Activated CD4-positive, alpha-beta T cell treated with anti-CD3 and anti-CD28 coated beads, Interleukin-2, amount 10 ng/mL, durations not matched to agents 7 days and 5 days (primary cell): ENCODE results near the gene KRTAP27-1. TPM values are rescaled to one million over a fixed set of nuclear protein-coding genes. Genes with fewer than 3 reads are reported as not detected.

Source experiments
- CTCF ChIA-PET: fragments of 350-600 bp; sonication (Branson Sonifier 250); formaldehyde crosslinking; loops from one replicate; lab custom pipeline; 2021; ENCODE audit warnings: antibody characterized with exemption; lab: Charles Lee
- POLR2A ChIA-PET: fragments of 350-600 bp; sonication (Branson Sonifier 250); formaldehyde crosslinking; loops from one replicate; lab custom pipeline; 2021; ENCODE audit warnings: antibody characterized with exemption; lab: Charles Lee
- DNase-seq: peaks from one replicate; pipeline ENCODE4 v3.0.0-alpha.2; 2020
- H3K27ac Mint-ChIP-seq: one replicate; pipeline ENCODE4 v1.8.0; 2021; ENCODE audit warnings: mild to moderate bottlenecking, moderate library complexity, mixed read lengths
- H3K27me3 Mint-ChIP-seq: one replicate; pipeline ENCODE4 v1.8.0; 2021; ENCODE audit warnings: mixed read lengths
- H3K36me3 Mint-ChIP-seq: one replicate; pipeline ENCODE4 v1.8.0; 2021; ENCODE audit warnings: low read depth, mixed read lengths
- H3K4me1 Mint-ChIP-seq: one replicate; pipeline ENCODE4 v1.8.0; 2021; ENCODE audit warnings: mixed read lengths
- H3K4me3 Mint-ChIP-seq: one replicate; pipeline ENCODE4 v1.8.0; 2021; ENCODE audit warnings: mild to moderate bottlenecking, moderate library complexity, mixed read lengths
- H3K9me3 Mint-ChIP-seq: one replicate; pipeline ENCODE4 v1.8.0; 2021; ENCODE audit warnings: mixed read lengths
- microRNA-seq: library from miRNA; unstranded; fragments of <30 nt; microRNA quantifications from one replicate; pipeline ENCODE4 v1.2.0, GENCODE V29; 2021; ENCODE audit warnings: borderline microRNAs expressed, borderline replicate concordance
- total RNA-seq, 2 experiments: library from RNA; stranded (reverse); gene quantifications; one replicate each; pipeline ENCODE4 v1.2.3, GENCODE V29; 2021

Gene KRTAP27-1
- total RNA-seq, 2 experiments from 2014 or later, result not detected

DNA sequence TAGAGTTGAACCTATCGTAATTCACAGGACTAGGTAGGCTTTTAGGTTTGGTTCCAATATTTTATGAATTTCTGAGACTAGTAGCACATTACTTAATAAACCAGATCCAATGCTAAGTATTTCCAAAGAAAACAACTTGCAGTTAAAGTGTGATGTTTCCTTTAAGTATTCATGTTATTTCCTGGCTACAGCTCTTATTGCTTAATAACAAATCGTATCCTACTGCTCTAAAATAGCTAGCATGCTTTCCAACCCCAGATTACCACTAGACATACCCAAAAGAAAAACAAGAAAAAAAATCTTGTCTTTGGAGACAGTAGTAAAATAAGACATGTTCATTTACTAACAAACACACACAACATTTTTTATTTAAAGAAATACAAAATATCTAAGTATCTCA is 898 bp downstream of the KRTAP27-1 start:
- H3K27ac Mint-ChIP-seq, result no peak overlapping the region
- no peak overlapping the region for H3K4me3 Mint-ChIP-seq
- no peak for DNase-seq
- H3K4me1 Mint-ChIP-seq, result no peaks in the 10 kb centered on the region
- ChIA-PET CTCF (no interaction called here), POLR2A (no interaction called here)
- no peaks in the 10 kb centered on the region for H3K27me3 Mint-ChIP-seq
- no peaks in the 10 kb centered on the region for H3K9me3 Mint-ChIP-seq
- H3K36me3 Mint-ChIP-seq, result no peaks in the 10 kb centered on the region

GRCh38 chr21:30333736-30334135 is 3.8 kb downstream of the KRTAP27-1 start:
- Mint-ChIP-seq H3K27me3 (no peaks in the 10 kb centered on the region), H3K36me3 (no peaks in the 10 kb centered on the region), H3K9me3 (no peaks in the 10 kb centered on the region), H3K27ac (no peak overlapping the region), H3K4me3 (no peak overlapping the region), H3K4me1 (no peaks in the 10 kb centered on the region)
- ChIA-PET POLR2A (no interaction called here), CTCF (interaction anchor here (0.6 kb wide), 1 partner anchor 1897 kb away, joined by 3 read pairs; no protein-coding TSS in a partner anchor)
- no peak for DNase-seq

- POLR2A ChIA-PET, result no interaction called here
- Mint-ChIP-seq H3K36me3 (no peaks in the 10 kb centered on the region), H3K4me1 (no peaks in the 10 kb centered on the region), H3K9me3 (no peaks in the 10 kb centered on the region), H3K27me3 (no peaks in the 10 kb centered on the region), H3K4me3 (no peak overlapping the region), H3K27ac (no peak overlapping the region)
- CTCF ChIA-PET, result interaction anchor here (0.6 kb wide), 1 partner anchor 174 kb away, joined by 3 read pairs; no protein-coding TSS in a partner anchor
- DNase-seq, result no peak
These were observed 4.8 kb downstream of the KRTAP27-1 start for GRCh38 chr21:30332681-30333080.

DNA sequence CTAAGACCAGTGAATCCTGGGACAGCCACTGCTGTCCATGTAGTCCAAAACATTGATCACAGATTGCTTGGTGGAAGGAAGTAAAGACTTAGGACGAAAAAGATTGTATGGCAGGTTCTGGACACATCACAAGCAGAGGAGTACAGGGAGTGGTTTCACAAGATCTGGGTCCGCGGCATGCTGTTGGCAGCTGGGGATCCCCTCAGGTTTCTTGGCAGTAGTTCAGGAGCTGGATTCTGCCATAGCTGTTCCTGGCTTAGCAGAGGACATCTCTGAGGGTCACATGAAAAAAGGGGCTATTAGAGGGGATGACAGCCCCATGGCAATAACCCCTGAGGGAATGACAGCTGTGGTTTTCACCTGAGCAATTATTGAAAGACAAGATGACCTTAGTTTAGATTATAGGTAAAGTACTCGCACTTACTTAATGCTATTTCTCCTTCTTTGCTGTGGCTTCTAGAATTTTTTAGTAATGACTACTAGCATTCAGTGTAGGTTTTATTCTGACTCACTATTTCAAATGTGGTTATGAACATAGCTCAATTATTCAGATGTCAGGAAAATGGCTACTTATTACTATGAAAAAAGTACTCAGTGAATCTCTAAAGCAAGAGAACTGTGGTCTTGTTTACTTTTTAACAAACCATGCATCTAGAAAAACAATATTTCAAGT is 8.2 kb downstream of the KRTAP27-1 start:
- Mint-ChIP-seq H3K9me3 (no peaks in the 10 kb centered on the region), H3K4me3 (no peak overlapping the region), H3K27ac (no peak overlapping the region), H3K27me3 (no peaks in the 10 kb centered on the region), H3K4me1 (no peaks in the 10 kb centered on the region), H3K36me3 (no peaks in the 10 kb centered on the region)
- DNase-seq, result no peak
- ChIA-PET POLR2A (interaction anchor here (0.6 kb wide), 1 partner anchor 12 kb away, joined by 4 read pairs; no protein-coding TSS in a partner anchor), CTCF (no interaction called here)

GRCh38 chr21:30326390-30326789 is 11.1 kb downstream of the KRTAP27-1 start:
- Mint-ChIP-seq H3K27me3 (no peaks in the 10 kb centered on the region), H3K4me3 (no peak overlapping the region), H3K36me3 (no peaks in the 10 kb centered on the region), H3K27ac (no peak overlapping the region), H3K4me1 (no peaks in the 10 kb centered on the region), H3K9me3 (no peaks in the 10 kb centered on the region)
- DNase-seq, result no peak
- ChIA-PET CTCF (no interaction called here), POLR2A (no interaction called here)

- H3K36me3 Mint-ChIP-seq, result no peaks in the 10 kb centered on the region
- H3K4me1 Mint-ChIP-seq, result no peaks in the 10 kb centered on the region
- ChIA-PET CTCF (no interaction called here), POLR2A (no interaction called here)
- H3K4me3 Mint-ChIP-seq, result no peak within 1 kb of the TSS
- no peaks in the 10 kb centered on the region for H3K27me3 Mint-ChIP-seq
- DNase-seq, result no peak
- no peak within 1 kb of the TSS for H3K27ac Mint-ChIP-seq
- no peaks in the 10 kb centered on the region for H3K9me3 Mint-ChIP-seq
These were observed 17.3 kb downstream of the KRTAP27-1 start, which contains the start of gene KRTAP26-1 for GRCh38 chr21:30320215-30320614. KRTAP26-1 (minus strand) TSS chr21:30320315; CDS start chr21:30320035, 280 bp downstream.

DNA sequence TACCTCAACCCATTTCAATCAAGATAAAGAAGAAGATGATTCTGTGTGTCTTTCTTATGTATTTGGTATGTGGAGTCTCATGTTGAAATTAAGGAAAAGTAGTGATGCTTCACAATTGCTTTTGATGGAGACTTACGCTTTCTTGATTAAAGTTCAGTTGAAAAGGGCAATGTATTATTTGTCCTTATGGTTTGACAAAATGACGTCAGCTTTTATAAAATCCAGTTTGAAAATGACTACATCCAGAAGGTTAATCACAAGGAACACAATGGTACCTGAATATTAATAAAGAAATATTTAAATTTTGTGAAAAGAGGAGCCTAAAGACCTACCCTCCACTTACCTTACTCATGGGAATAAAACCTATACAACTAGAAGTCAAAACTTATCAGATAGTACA is 21.8 kb downstream of the KRTAP27-1 start:
- H3K4me1 Mint-ChIP-seq, result no peaks in the 10 kb centered on the region
- POLR2A ChIA-PET, result no interaction called here
- CTCF ChIA-PET, result no interaction called here
- no peaks in the 10 kb centered on the region for H3K9me3 Mint-ChIP-seq
- H3K4me3 Mint-ChIP-seq, result no peak overlapping the region
- H3K27me3 Mint-ChIP-seq, result no peaks in the 10 kb centered on the region
- no peaks in the 10 kb centered on the region for H3K36me3 Mint-ChIP-seq
- no peak overlapping the region for H3K27ac Mint-ChIP-seq
- no peak for DNase-seq

GRCh38 chr21:30306884-30307283 is 30.6 kb downstream of the KRTAP27-1 start:
- Mint-ChIP-seq H3K27me3 (no peaks in the 10 kb centered on the region), H3K36me3 (no peaks in the 10 kb centered on the region), H3K27ac (no peak overlapping the region), H3K4me3 (no peak overlapping the region), H3K9me3 (no peaks in the 10 kb centered on the region), H3K4me1 (no peaks in the 10 kb centered on the region)
- no peak for DNase-seq
- ChIA-PET POLR2A (no interaction called here), CTCF (no interaction called here)

GRCh38 chr21:30305136-30305535 is 32.4 kb downstream of the KRTAP27-1 start:
- Mint-ChIP-seq H3K4me1 (no peaks in the 10 kb centered on the region), H3K9me3 (no peaks in the 10 kb centered on the region), H3K36me3 (no peaks in the 10 kb centered on the region), H3K27ac (no peak overlapping the region), H3K4me3 (no peak overlapping the region), H3K27me3 (no peaks in the 10 kb centered on the region)
- POLR2A ChIA-PET, result no interaction called here
- CTCF ChIA-PET, result no interaction called here
- DNase-seq, result no peak

- ChIA-PET POLR2A (no interaction called here), CTCF (no interaction called here)
- Mint-ChIP-seq H3K27ac (no peak within 1 kb of the TSS), H3K4me1 (no peaks in the 10 kb centered on the region), H3K36me3 (no peaks in the 10 kb centered on the region), H3K27me3 (no peaks in the 10 kb centered on the region), H3K9me3 (no peaks in the 10 kb centered on the region), H3K4me3 (no peak within 1 kb of the TSS)
- DNase-seq, result no peak
These were observed 48.3 kb downstream of the KRTAP27-1 start, which contains the start of gene KRTAP25-1 for GRCh38 chr21:30289215-30289614. KRTAP25-1 (minus strand) TSS chr21:30289514; CDS start chr21:30289490, 24 bp downstream.

Small RNAs within 50 kb of the gene (microRNA-seq; reads per million reads assigned to microRNA genes)
- gene MIR4327, result not detected

Other genes starting within 250 kb of the KRTAP27-1 start
- not detected for gene CLDN17, start 170.9 kb downstream of the KRTAP27-1 start, total RNA-seq
- not detected for gene CLDN8, start 121.6 kb downstream of the KRTAP27-1 start, total RNA-seq
- gene KRTAP24-1, start 54.7 kb downstream of the KRTAP27-1 start, total RNA-seq, result not detected
- not detected for gene KRTAP25-1, start 48.2 kb downstream of the KRTAP27-1 start, total RNA-seq
- gene KRTAP26-1, start 17.4 kb downstream of the KRTAP27-1 start, total RNA-seq, result not detected
- not detected for gene KRTAP23-1, start 10.9 kb upstream of the KRTAP27-1 start, total RNA-seq
- not detected for gene KRTAP13-2, start 34.6 kb upstream of the KRTAP27-1 start, total RNA-seq
- gene KRTAP13-1, start 58.3 kb upstream of the KRTAP27-1 start, total RNA-seq, result not detected
- gene KRTAP13-3, start 88.2 kb upstream of the KRTAP27-1 start, total RNA-seq, result not detected
- gene KRTAP13-4, start 92.5 kb upstream of the KRTAP27-1 start, total RNA-seq, result not detected
- gene KRTAP15-1, start 102.6 kb upstream of the KRTAP27-1 start, total RNA-seq, result not detected
- not detected for gene KRTAP19-1, start 142.7 kb upstream of the KRTAP27-1 start, total RNA-seq
- gene KRTAP19-2, start 149.7 kb upstream of the KRTAP27-1 start, total RNA-seq, result not detected
- gene KRTAP19-3, start 154.3 kb upstream of the KRTAP27-1 start, total RNA-seq, result not detected
- not detected for gene KRTAP19-4, start 159.5 kb upstream of the KRTAP27-1 start, total RNA-seq
- gene KRTAP19-5, start 164.4 kb upstream of the KRTAP27-1 start, total RNA-seq, result not detected
- gene KRTAP19-6, start 204.2 kb upstream of the KRTAP27-1 start, total RNA-seq, result not detected
- gene KRTAP19-7, start 223.6 kb upstream of the KRTAP27-1 start, total RNA-seq, result not detected